Measurements from ENCODE around the gene GAS6.

- TF ChIP-seq CTCF (IDR thresholded peaks at IDR 0.05; ENCODE audit: borderline replicate concordance, extremely low read depth, low read length, poor library complexity, severe bottlenecking), result no peak
- no peak for TF ChIP-seq EZH2 (IDR thresholded peaks at IDR 0.05; ENCODE audit: borderline replicate concordance, low read depth, low read length, severe bottlenecking)
These were observed 31.6 kb upstream of the GAS6 start for GRCh38 chr13:113895436-113895835.

All from DND-41 (cell line).